Activated naive CD4-positive, alpha-beta T cell treated with anti-CD3 and anti-CD28 coated beads, Interleukin-2, amount 50 U/mL, for 16 hours (primary cell): ENCODE data around the gene MRPL18.
"Not testable (repeated sequence)": the region's sequence is repeated elsewhere in the genome, so short reads cannot be mapped to it uniquely, and the experiment has no call there.

ENCODE experiments used
- DNase-seq: peaks from one replicate; pipeline ENCODE4 v3.0.0-alpha.2; 2020

The MRPL18 gene

DNA sequence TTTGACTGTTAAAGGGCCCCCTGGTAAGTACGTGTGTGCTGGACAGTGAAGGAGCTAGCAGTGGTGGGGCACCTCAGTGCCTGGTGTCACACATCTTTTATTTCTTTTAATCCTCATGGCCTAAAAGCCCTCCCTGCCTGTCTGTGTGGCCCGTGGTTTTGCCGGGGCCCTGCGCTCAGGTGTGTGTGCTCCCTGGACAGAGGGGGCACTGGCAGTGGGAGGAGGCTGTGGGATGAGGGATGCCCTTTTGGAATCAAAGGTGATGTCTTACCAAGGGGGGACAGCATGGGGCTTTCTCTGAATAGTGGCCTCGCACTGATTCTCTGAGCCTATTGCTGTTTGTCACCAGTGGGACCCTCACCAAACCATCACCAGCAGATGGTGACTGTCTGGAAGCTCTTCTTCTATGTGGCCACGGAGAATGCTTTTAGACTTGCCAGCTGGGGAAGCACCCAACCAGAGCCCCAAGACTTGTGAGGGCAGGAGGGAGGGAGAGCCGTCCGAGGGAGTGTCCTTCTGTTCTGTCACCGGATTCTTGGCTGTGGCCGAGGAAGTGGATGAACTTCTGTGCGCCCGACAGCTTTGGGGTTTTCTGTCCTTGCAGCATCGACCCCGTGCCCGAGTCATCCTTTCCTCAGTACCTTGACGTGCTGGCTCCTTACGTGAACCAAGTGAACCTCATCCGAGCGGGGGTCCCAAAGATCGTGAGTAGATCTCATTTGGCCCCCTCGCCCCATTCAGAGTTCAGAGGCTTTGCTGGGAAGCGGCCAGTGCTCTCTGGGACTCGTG is 27.9 kb downstream of the MRPL18 start:
- no peak for DNase-seq

DNA sequence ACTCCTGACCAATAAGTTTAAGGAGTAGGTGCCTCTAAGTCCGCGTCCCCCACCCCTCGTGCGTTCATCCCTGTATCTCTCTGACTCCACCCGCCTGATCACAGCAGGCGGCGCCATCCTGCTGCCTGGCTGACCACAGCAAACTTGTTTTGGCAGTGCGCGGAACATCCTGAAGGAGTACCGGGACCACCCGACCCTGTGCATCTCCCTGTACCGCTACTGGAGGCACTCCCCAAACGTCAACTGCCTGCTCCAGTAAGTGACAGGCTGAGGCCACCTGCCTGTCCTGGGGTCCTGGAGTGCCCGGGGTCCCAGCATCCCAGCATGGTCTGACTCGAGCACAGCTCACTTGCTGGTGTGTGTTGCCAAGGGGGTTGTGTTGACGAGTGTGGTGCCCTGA is 28.8 kb downstream of the MRPL18 start:
- DNase-seq: no peak

DNA sequence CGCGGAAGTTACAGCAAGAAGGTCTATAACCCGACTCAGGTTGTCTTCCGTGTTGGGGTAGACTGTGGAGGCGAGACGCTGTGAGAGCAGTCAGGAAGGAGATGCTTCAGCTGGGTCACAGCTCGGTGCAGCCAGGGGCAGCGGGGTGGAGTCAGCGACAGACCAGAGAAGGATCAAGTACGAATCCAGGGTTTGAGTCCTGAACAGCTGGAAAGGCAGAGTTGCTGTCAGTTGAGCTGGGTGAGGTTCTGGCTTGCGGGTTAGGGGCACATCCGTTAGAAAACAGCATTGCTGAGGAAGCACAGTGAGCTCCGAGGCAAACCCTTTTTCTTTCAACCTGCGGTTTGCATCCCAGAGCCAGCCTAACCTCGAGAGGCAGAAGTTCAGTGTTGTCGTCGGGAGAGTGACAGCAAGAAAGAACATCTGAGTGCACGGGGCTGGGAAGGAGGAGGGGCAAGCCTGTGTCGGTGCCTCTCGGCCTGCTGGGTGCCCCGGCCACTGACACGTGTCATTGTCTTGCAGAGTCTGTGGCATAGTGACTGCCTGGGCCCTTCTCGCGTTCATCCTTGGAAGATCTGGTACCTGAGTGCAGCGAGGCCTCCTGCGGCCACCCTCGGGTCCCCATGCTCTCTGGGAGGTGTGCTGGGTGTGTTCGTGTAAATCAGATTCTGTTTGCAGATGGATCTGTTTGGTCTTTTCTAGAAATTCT is 29.8 kb downstream of the MRPL18 start:
- peak; percentile 32 for DNase-seq

DNA sequence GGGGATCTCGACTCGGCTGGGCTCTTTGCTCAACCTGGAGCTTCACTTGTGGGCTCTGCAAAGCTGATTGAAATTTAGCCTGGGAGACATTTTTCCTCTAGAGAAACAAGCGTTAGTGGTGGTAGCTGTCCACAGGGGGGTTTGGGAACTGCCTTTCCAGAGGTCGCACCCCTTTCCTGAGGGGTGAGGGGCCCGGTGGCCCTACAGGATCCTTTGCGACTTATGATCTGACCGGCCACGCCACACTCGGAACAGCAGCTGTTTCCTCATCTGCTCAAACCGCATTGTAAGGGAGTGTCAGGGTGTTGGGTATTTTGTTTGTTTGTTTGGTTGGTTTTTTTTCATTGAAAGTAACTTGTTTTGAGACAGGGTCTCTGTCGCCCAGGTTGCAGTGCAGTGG is 30.9 kb downstream of the MRPL18 start:
- DNase-seq: no peak

DNA sequence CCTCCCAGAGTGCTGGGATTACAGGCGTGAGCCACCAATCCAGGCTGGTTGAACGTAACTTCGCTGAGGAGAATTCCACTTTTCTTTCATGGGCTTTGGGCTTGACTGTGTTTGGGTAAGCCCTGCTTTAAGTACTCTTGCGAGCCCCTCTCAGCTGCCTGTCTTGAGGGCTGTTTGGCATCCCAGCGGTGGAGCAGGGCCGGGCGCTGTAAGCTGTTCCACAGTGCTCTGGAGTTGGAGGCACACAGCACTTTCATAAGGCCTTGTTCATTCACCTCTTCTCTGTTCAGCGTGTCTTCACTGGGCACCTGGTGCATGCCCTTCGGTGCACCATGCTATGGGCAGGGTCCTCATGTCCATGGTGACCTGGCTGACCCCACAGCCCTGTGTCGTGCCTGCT is 31.5 kb downstream of the MRPL18 start:
- DNase-seq: no peak

DNA sequence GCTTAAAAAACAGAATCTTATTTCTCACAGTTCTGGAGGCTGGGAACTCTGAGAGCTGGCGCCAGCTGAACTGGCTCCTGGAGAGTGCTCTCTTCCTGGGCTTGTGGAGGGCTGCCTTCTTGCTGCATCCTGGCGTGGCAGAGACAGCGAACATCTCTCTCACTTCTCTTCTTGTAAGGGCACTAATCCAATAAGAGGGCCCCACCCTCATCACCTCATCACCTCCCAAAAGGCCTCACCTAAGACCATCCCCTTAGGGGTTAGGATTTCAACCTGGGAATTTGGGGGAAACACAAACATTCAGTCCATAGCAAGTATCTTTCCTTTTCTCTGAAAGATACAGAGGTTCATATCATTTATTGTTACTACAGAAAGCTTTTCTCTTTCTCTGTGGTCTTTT is 33.7 kb downstream of the MRPL18 start:
- no peak for DNase-seq

DNA sequence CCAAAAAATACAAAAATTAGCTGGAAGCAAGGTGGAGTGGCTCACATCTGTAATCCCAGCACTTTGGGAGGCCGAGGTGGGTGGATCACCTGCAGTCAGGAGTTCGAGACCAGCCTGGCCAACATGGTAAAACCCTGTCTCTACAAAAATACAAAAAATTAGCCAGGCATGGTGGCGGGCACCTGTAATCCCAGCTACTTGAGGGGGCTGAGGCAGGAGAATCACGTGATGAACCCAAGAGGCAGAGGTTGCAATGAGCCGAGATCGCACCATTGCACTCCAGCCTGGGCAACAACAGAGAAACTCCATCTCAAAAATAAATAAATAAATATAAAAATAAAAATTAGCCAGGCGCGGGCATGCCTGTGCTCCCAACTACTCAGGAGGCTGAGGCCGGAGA is 34.4 kb downstream of the MRPL18 start:
- not testable (repeated sequence) for DNase-seq

DNA sequence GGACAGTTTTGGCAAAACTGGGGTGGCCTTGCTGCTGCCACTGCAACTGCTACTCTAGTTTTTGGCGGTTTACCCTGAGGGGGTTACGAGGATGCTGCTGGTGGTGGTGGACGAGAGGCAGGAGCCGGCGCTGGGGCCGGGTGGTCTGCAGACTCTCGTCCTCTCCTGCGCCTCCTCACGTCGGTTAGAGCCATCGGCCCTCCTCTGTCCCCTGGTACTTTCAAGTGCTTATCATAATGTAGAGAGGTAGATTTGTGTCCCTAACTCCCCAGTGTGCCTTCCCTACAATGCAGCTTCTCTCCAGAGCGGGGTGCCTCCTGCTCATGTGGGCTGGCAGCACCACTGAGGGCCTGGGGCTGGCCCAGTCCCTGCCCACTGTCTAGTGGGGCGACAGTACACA is 35.7 kb downstream of the MRPL18 start:
- DNase-seq: no peak

DNA sequence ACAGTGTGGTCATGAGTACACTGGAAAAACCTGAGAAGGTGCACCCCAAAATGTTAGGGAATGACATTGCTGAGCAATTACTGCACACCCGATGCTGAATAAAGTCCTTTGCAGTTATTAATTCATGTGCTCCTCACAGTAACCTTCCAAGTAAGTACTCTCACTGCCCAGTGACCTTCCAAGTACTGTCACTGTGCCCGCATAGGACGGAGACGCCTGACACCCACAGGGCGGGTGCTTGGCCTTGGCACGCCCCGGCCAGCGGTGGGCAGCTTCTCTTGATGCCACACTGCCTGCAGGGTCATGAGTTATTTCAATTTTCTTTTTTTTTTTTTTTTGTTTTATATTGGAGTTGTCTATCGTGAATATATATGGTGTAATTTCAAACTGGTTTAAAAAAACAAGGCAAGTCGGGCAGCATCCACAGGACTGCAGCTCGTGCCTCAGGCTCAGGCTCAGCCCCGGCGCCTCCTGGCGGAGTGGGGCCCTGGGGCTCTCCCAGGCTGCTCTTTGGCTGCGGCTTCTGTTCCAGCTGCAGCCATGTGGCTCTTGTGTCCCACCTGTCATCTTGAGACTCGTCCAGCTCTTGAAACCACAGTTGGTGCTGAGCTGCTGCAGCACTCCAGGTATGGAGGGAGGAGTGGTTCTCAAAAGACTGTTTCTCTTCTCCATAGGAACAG is 36.8 kb downstream of the MRPL18 start:
- DNase-seq: no peak

DNA sequence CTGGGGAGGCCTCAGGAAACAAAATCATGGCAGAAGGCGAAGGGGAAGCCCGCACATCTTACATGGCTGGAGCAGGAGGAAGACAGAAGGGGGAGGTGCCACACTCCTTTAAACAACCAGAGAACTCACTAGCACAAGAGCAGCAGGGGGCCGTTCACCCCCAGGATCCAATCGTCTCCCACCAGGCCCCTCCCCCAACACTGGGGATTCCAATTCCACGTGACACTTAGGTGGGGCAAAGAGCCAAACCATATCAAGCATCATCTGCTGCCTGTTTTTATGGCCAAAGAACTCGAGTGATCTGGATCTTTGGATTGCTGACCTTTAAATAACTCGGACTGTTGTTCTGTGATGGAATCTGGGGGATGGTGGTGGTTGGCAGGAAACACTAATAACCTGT is 37.8 kb downstream of the MRPL18 start:
- no peak for DNase-seq

DNA sequence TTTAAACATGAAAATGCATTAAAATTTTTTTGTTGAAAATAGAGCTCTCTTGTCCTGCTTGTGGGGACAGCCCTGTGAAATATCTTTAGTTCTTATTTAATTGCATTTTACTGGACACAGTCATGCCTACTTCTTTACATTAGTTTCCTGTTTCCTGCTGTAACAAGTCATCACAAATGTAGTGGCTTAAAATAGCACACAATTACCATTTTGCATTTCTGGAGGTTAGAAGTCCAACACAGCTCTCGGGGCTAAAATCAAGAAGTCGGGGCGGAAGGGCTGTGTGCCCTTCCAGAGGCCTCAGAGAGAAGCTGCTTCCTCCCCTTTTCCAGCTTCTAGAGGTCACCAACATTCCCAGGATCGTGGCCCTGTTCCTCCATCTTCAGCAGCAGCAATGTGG is 39.3 kb downstream of the MRPL18 start:
- DNase-seq: no peak

DNA sequence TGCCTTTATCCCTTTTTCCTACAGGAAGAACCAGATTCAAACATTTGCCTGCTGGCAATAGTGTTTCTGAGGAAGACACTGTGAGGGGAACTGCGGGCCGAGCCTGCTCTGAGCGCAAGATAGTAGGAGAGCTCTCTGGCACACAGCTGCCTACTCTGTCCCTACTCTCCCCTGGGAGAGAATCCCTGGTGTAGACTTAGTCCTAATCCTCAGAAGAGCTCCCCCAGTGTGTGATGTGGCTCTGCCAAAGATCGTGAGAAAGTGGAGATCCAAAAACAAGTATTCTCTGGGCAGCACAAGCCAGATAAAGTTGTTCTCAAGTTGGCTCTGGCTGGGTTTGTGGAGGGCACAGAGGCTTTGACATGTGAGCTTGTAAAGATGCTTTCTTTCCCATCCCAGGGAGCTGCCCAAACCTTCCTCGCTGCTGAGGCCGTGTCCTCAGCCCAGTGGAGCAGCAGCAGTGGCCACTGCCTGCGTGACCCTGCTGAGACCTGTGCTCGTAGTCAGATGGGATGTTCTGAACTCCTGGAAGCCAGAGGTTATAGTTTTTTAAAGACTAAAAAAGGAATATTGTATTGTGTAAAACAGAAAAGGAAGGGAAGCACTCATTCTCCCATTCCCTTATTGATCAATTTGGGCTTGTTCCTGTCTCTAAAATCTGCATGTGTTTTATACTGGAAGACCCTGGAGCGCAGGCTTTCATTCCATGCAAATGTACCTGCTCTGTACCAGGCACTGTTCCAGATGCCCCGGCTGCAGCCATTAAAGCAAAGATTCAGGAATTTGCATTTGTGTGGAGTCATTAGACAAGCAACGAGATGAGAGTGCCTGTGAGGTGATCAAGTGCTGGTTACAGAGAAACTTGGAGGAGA is 40.5 kb downstream of the MRPL18 start:
- DNase-seq: no peak

DNA sequence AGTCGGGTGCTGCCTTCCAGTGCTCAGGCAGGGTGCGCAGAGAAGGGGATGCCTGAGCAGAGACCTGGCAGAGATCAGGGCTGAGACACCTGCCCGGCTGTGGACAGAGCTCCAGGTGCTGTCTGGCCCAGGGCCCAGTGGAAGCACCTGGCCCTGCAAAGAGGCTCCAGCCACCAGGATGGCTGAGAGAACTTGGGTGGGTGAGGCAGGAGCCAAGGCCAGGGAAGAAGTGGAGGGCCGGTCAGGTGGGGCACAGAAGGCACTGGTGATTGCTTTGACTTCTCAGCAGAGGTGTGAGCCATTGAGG is 41.1 kb downstream of the MRPL18 start:
- DNase-seq: no peak

DNA sequence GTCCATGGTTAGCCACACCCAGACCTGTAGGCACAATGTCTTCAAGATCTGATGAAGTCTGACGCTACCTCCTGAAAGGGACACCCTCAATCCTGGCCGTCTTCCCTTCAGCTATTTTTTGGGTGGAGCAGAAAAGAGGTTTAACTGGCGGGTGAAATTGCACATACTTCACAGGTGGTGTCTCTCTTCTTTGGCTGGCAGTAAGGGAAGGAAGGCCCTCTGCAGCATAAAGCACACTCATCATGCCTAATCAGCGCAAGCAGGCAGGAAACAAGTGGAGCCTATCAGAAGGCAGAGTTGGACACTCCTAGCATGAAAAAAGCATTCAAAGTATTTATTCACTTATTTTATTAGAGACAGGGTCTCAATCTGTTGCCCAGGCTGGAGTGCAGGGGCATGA is 42.7 kb downstream of the MRPL18 start:
- DNase-seq: no peak

DNA sequence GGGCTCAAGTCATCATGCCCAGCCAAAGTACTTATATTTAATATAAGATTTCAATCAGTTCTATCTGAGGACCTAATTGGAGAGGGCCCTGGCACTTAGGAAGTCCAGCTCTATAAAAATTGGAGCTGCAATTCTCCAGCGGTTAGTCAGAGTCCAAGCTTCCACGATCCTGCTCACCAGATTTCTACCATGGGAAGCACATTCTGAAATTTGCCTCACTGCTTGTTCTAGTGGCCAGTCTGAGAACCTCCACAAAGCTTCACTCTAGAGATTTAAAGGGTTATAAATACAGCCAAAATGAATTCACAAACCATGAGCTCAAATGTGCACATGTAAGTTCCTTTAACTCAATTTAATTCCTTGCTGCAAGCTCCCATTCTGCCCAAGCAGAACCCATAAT is 43.3 kb downstream of the MRPL18 start:
- no peak for DNase-seq

DNA sequence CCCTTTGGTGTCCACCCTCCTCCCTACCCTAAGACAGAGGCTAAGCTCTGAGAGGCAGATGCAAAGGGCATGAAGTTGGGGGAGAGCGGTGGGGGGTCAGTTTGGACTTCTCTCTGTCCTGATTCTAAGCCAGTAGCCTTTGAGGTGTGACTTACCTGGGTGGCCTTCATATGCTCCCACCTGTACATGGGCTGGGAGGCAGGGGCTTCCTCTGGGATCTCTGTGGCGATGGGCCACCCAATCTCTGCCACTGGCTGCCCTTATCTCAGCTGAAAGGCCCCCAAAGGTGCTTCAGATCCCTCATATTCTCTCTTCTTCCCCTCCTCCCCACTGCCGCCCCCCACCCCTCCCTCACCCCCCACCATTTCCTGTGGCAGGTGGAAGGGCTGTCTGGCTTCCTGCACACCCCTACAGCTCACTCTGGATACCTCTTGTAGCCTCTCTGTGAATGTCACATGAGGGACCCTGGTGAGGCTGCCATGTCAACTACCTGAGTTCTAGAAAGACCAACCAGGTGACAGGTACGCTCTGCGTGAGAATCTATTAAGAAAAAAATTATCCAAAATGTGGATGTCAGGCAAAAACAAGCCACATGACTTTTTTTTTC is 43.8 kb downstream of the MRPL18 start:
- no peak for DNase-seq

DNA sequence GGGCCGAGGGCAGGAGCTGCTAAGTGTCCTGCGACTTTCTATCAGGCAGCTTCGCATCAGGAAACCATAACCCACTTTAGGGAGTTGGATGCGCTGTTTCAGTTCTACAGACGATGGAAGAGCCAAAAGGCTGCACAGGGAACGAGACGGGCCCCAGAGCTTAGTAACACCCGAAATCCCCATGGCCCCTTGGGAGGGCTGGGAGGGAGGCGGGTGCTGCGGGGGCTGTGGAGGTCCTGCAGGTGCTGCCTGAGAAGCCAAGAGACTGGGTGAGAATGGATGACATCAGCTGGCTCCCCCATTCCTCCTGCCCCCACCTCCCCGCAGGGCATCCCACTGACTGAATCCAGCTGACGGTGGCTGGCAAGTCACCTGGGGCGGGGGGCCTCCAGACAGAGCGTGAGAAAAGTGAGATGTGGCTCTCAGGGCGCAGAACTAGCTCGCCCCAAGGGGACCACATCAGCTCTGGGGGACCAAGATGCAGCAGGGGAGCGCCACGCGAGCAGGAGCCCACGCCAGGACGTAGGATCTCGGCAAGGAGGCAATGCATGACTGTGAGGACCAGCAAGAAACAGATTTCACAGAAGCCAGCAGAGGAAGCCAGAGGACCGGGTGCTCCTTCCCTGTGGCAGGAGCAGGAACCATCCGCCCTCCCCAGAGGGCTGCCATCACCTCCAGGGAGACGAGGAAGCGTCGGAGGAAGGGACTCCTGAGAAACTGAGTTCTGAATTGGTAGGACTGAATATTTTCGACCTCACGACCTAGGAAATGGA is 46.6 kb downstream of the MRPL18 start:
- no peak for DNase-seq

DNA sequence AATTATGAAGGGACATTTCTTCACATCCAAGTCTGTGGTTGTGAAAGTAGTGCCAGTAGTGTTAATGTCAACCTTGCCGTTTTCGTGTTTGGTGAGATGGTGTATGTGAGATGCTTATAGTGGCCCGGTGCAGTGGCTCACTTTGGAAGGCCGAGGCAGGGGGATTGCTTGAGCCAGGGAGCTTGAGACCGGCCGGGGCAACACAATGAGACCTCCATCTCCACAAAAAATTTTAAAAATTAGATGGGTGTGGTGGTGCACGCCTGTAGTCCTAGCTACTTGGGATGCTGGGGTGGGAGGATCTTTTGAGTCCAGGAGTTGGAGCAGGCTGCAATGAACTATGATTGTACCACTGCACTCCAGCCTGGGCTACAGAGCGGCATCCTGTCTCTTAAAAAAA is 47.2 kb downstream of the MRPL18 start:
- DNase-seq: no peak

DNA sequence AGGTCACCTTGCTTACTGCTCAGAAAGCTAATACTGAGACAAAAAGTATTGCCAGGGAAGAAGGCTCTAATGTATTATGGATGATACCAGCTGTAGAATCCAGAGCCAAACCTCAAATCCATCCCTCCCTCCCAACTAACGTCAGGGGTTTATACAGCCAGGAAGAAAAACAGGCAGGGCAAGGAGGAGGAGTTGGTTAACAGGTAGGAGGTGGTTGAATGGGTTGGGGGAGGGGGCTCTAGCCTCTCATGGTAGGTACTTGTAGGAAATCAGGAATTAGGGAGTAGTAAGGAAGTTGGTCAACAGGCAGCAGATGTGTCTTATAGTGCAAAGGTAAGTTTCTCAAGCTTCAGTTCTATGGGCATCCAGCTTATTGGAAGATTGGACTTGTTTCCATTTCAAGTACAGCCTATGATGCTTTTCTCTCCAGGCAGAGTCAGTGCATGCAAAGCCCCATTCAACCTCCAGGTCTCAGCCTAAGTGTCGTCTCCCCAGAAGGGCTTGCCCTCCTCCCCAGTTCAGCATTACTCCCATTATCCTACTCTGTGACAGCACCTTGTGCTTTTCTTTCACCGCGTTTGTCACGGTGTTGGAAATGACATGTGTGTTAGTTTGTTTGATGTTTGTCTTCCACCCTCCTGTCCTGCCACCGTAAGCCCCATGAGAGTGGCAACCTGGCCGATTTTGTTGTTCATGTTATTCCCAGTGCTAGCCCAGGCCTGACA is 47.9 kb downstream of the MRPL18 start:
- DNase-seq: no peak

DNA sequence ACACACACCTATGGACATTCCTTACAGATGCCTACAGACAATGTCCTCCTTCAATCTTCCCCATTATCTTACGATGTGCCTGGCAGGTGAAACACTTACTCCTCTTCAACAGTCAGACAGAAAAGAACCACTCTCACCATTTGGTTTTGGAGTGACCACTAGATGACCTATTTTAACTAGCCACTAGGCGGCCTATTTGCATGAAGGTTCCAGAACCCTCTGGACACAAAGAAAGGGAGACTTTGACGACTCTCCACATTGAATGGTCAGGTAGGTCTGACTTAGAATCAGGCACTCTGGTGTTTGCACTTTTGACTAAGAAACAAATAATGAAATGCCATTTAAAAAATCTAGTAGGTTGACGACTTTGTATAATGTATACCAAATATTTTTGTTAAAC is 51.8 kb downstream of the MRPL18 start:
- no peak for DNase-seq
